GM18519 (cell line): Measurements from ENCODE around the gene SLC25A23.
A peak's percentile ranks its signal among the peaks of the same experiment; 100 is the strongest.

Experiments
- ATAC-seq: cut with Tn5 transposase; IDR thresholded peaks from one replicate; pipeline ENCODE4 v1.9.1; 2021; ENCODE audit warnings: mild to moderate bottlenecking, moderate library complexity; ENCODE audit not compliant: unreplicated experiment, low FRiP score

Gene SLC25A23

GRCh38 chr19:6425732-6426620 lies 33.6 kb downstream of the SLC25A23 start:
- ATAC-seq, result no peak

GRCh38 chr19:6424939-6425731 lies 34.5 kb downstream of the SLC25A23 start:
- peak; percentile 71 for ATAC-seq

GRCh38 chr19:6424195-6424938 lies 35.2 kb downstream of the SLC25A23 start, which contains the start of gene KHSRP:
Gene KHSRP, minus strand, starts transcription at chr19:6424811. Its CDS starts 110 bp downstream, at chr19:6424701.
- ATAC-seq, result no peak

- ATAC-seq, result no peak
Measured at GRCh38 chr19:6423499-6424194, 35.9 kb downstream of the SLC25A23 start.

GRCh38 chr19:6421075-6422014 lies 38.2 kb downstream of the SLC25A23 start:
- ATAC-seq, result no peak

- no peak for ATAC-seq
Measured at GRCh38 chr19:6418562-6418932, 41.0 kb downstream of the SLC25A23 start.

- ATAC-seq, result no peak
Measured at GRCh38 chr19:6417713-6418561, 41.7 kb downstream of the SLC25A23 start.

- ATAC-seq, result no peak
Measured at GRCh38 chr19:6416658-6417405, 42.8 kb downstream of the SLC25A23 start.

- ATAC-seq, result no peak
Measured at GRCh38 chr19:6415591-6416190, 43.9 kb downstream of the SLC25A23 start.

- no peak for ATAC-seq
Measured at GRCh38 chr19:6414793-6415590, 44.6 kb downstream of the SLC25A23 start.

- ATAC-seq, result no peak
Measured at GRCh38 chr19:6413721-6414643, 45.6 kb downstream of the SLC25A23 start.

- ATAC-seq, result no peak
Measured at GRCh38 chr19:6413291-6413690, 46.3 kb downstream of the SLC25A23 start.

- no peak for ATAC-seq
Measured at GRCh38 chr19:6412447-6413091, 47.0 kb downstream of the SLC25A23 start.

- no peak for ATAC-seq
Measured at GRCh38 chr19:6412061-6412446, 47.5 kb downstream of the SLC25A23 start.

GRCh38 chr19:6409346-6409745 lies 50.2 kb downstream of the SLC25A23 start:
- no peak for ATAC-seq
